ENCODE measurements around the gene MYL11.
A peak's percentile ranks its signal among the peaks of the same experiment; 100 is the strongest.
"Not testable (repeated sequence)": the region's sequence is repeated elsewhere in the genome, so short reads cannot be mapped to it uniquely, and the experiment has no call there.

The MYL11 gene, protein sequence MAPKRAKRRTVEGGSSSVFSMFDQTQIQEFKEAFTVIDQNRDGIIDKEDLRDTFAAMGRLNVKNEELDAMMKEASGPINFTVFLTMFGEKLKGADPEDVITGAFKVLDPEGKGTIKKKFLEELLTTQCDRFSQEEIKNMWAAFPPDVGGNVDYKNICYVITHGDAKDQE

GRCh38 chr16:30374538-30374937 lies at the start of gene MYL11:
TSS of gene MYL11 (plus strand) at chr16:30374802. CDS start at chr16:30374858, 56 bp downstream.
- H3K27me3 Mint-ChIP-seq (ENCODE audit: low read depth): no peaks in the 10 kb centered on the region
- peak within 1 kb of the TSS; percentile 60 to 88 (median 87) for H3K4me3 Mint-ChIP-seq
- TF ChIP-seq, protein P1, sequence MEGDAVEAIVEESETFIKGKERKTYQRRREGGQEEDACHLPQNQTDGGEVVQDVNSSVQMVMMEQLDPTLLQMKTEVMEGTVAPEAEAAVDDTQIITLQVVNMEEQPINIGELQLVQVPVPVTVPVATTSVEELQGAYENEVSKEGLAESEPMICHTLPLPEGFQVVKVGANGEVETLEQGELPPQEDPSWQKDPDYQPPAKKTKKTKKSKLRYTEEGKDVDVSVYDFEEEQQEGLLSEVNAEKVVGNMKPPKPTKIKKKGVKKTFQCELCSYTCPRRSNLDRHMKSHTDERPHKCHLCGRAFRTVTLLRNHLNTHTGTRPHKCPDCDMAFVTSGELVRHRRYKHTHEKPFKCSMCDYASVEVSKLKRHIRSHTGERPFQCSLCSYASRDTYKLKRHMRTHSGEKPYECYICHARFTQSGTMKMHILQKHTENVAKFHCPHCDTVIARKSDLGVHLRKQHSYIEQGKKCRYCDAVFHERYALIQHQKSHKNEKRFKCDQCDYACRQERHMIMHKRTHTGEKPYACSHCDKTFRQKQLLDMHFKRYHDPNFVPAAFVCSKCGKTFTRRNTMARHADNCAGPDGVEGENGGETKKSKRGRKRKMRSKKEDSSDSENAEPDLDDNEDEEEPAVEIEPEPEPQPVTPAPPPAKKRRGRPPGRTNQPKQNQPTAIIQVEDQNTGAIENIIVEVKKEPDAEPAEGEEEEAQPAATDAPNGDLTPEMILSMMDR (IDR thresholded peaks at IDR 0.05; ENCODE audit: unreplicated experiment in 3 of 3): no peak
- peaks cover 19% of the 10 kb centered on the region for H3K4me1 Mint-ChIP-seq
- H3K9me3 Mint-ChIP-seq: no peaks in the 10 kb centered on the region
- peak within 1 kb of the TSS; percentile 81 to 99 (median 99) for H3K27ac Mint-ChIP-seq
- H3K36me3 Mint-ChIP-seq (ENCODE audit: low read depth): no peaks in the 10 kb centered on the region

- H3K9me3 Mint-ChIP-seq; H3K27me3 Mint-ChIP-seq (ENCODE audit: low read depth); H3K36me3 Mint-ChIP-seq (ENCODE audit: low read depth); H3K4me1 Mint-ChIP-seq: not testable (repeated sequence)
- peak overlapping the region; percentile 85 to 95 (median 92) for H3K27ac Mint-ChIP-seq
- peak overlapping the region; percentile 90 to 98 (median 98) for H3K4me3 Mint-ChIP-seq
Observed at GRCh38 chr16:30334473-30334989, 40.1 kb upstream of the MYL11 start.

DNA sequence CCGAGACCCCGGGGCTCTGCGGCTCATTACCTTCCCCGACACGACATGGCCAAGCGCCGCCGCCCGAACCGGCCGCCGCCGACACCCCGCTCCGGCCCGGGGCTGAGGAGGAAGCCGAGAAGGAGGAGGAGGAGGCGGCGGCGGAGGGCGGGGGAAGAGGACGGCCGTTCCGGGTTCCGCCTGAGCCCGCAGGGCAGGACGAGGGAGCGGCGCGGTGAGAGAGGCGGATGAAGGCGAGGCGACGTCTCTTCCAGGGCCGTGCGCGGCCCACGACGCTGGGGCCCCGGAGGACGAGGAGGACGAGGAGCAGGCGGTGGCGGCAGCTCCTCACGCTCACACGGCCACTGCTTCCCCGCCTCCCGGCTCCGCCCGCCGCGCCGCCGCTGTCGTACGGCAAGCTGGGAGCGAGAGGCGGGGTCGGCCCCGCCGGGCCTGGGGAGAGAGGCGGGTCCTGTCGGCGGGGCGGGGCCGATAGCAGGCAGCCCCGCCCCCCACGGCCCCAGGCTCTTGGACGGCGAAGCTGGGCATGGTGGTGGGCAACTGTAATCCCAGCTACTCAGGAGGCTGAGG lies 39.5 kb upstream of the MYL11 start:
- not testable (repeated sequence) for H3K27me3 Mint-ChIP-seq (ENCODE audit: low read depth); H3K36me3 Mint-ChIP-seq (ENCODE audit: low read depth); H3K4me1 Mint-ChIP-seq; H3K9me3 Mint-ChIP-seq
- Mint-ChIP-seq H3K27ac (peak overlapping the region; percentile 55 to 86 (median 85)), H3K4me3 (peak overlapping the region; percentile 78 to 84 (median 83))

DNA sequence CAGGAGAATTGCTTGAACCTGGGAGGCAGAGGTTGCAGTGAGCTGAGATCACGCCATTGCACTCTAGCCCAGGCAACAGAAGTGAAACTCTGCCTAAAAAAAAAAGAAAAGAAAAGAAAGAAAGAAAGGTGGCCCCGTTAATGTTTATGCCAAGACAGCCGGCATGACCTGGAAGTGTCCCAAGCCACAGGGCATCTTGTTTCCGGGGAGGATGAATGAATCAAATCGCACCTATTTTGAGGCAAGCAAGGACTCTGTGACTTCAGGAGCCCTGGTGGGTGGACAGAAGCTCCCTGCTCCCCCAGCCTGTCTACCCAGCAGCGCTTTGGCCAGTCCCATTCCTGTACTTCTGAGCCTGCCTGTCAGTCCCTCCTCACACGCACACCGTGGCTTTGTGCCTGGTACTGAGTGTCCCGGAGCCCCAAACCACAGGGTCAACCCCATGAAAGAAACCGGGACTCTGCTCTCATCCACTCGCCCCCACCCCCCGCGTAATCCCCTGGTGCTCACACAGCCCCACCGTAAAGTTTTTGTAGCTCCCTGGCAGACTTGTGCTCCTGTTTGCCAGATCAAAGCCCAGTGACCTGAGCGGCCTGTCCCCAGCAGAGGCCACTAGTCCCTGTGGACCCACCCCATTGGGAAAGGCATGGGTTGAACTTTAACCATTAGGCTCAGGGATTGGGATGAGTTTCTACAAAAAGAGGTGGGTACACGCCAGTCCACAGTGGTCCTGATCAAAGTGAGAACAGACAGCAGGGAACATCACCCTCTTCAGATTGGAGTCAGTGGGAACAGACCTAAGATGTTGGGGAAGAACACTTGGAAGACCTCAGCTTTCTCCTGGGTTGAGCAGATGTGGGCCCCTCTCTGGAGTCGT lies 38.8 kb upstream of the MYL11 start:
- peaks cover 5% of the 10 kb centered on the region for H3K4me1 Mint-ChIP-seq
- peak overlapping the region; percentile 55 to 86 (median 85) for H3K27ac Mint-ChIP-seq
- H3K36me3 Mint-ChIP-seq (ENCODE audit: low read depth): no peaks in the 10 kb centered on the region
- TF ChIP-seq, protein P1 (IDR thresholded peaks at IDR 0.05; ENCODE audit: unreplicated experiment in 3 of 3): no peak
- H3K27me3 Mint-ChIP-seq (ENCODE audit: low read depth): no peaks in the 10 kb centered on the region
- H3K9me3 Mint-ChIP-seq: no peaks in the 10 kb centered on the region
- peak overlapping the region; percentile 78 to 84 (median 83) for H3K4me3 Mint-ChIP-seq

GRCh38 chr16:30337964-30338357 lies 36.6 kb upstream of the MYL11 start:
- not testable (repeated sequence) for H3K36me3 Mint-ChIP-seq (ENCODE audit: low read depth); H3K4me1 Mint-ChIP-seq; H3K4me3 Mint-ChIP-seq; H3K27me3 Mint-ChIP-seq (ENCODE audit: low read depth); H3K9me3 Mint-ChIP-seq; H3K27ac Mint-ChIP-seq

DNA sequence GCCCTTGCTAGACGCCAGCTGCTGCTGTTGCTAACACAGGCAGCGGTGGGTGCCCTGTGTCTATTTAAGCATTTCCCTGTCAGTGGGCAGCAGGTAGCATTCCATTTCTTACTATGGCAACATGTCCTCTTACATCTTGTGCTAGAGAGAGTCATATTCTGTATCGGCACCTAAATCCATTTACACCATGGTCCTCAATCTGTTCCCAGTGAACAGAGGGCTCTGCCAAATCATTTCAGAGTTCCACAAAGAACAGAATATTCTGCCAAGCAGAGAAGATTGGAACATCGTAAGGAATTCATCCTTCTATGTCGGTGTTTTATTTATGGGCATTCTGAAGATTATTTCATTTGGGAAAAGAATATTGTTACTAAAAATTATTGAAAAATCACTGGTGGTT lies 35.9 kb upstream of the MYL11 start:
- not testable (repeated sequence) for H3K9me3 Mint-ChIP-seq; H3K4me3 Mint-ChIP-seq; H3K4me1 Mint-ChIP-seq; H3K27ac Mint-ChIP-seq; H3K36me3 Mint-ChIP-seq (ENCODE audit: low read depth); H3K27me3 Mint-ChIP-seq (ENCODE audit: low read depth)

GRCh38 chr16:30340621-30341020 lies 34.0 kb upstream of the MYL11 start:
- TF ChIP-seq, protein P1 (IDR thresholded peaks at IDR 0.05; ENCODE audit: unreplicated experiment in 3 of 3): no peak
- no peaks in the 10 kb centered on the region for H3K4me1 Mint-ChIP-seq
- H3K27ac Mint-ChIP-seq: no peak overlapping the region
- no peaks in the 10 kb centered on the region for H3K36me3 Mint-ChIP-seq (ENCODE audit: low read depth)
- H3K27me3 Mint-ChIP-seq (ENCODE audit: low read depth): no peaks in the 10 kb centered on the region
- H3K9me3 Mint-ChIP-seq: no peaks in the 10 kb centered on the region
- H3K4me3 Mint-ChIP-seq: no peak overlapping the region

- not testable (repeated sequence) for H3K4me1 Mint-ChIP-seq; H3K27ac Mint-ChIP-seq; H3K27me3 Mint-ChIP-seq (ENCODE audit: low read depth); H3K36me3 Mint-ChIP-seq (ENCODE audit: low read depth); H3K9me3 Mint-ChIP-seq; H3K4me3 Mint-ChIP-seq
Observed at GRCh38 chr16:30341971-30342370, 32.6 kb upstream of the MYL11 start.

Data from nephron (organoid).